GM21515 (cell line): Measurements from ENCODE around the gene CLIC4.
"Not testable (repeated sequence)": the region's sequence is repeated elsewhere in the genome, so short reads cannot be mapped to it uniquely, and the experiment has no call there.

Experiments used
- ATAC-seq: cut with Tn5 transposase; IDR thresholded peaks from one replicate; pipeline ENCODE4 v1.9.1; 2021; ENCODE audit not compliant: unreplicated experiment

Gene CLIC4

DNA sequence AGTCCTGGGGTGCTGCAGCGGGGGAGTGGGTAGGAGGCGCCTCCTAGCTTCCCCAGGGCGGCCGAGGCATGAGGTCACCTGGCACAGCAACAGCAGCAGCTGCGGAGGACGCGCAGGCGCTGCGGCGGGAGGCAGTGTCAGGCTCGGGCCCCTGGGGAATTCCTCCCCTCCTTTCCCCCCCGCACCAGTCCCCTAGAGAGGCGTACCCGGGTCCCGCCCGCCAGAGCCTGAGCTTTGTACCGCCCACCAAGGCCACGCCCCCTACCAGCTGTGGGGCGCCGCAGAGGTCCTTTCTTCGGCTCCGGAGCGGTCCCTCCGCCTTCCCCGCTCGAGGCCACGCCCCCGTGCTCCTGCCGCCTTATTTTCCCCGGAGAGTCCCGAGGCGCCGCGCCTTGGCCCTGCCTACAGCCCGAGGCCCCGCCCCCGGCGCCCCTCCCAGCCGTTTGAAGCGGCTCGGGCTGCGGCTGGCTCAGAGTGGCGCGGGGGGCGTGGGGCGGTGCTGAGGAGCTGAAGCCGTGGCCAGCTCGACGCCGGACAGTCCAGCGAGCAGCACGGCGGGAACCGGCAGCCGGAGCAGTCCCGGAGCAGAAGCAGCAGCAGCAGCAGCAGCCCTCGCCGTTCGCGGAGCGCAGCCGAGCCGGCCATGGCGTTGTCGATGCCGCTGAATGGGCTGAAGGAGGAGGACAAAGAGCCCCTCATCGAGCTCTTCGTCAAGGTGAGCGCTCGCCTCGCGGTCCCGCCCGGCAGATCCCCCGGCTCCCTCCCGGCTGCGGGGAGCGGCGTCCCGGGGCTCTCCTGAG is at the start of gene CLIC4:
Gene CLIC4 (plus strand): TSS at position 537 of the 800 bp plus-strand sequence. CDS start 107 bp downstream, at position 644.
- ATAC-seq, result peak; percentile 62

DNA sequence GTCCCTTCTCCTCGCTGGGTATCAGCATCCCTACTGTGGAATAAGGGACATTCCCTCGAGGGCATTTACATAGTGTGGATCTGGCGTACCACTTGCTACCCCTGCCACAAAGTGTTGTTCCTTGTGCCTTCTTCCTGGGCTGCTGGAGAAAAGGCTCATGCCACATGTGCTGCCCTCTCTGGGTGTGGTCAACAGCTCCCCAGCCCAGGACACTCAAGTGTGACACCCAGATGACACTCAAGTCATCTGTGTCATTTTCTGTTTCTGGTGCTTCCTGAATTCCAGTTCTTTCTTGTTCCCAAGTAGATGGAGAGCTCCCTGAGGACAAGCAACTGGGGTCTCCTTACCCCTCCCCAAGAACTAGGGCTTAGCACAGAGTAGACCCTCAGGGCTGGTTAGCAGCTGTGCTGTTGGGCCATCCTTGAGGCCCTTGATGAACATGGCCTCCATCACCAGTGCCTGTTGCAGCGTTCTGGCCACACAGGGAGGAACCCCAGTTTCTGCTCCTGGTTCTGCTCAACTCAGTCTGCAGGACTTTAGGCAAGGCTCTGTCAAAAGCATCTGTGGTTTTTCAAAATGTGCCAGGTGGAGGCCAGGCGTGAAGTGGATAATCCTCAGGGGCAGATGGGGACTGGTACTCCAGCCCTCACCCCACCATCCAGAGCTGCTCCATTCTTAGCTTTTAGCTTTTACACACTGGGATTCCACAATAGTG is 49.0 kb upstream of the CLIC4 start:
- no peak for ATAC-seq

- no peak for ATAC-seq
These were observed 48.4 kb upstream of the CLIC4 start for GRCh38 chr1:24696756-24697330.

- not testable (repeated sequence) for ATAC-seq
These were observed 47.7 kb upstream of the CLIC4 start for GRCh38 chr1:24697453-24698001.

DNA sequence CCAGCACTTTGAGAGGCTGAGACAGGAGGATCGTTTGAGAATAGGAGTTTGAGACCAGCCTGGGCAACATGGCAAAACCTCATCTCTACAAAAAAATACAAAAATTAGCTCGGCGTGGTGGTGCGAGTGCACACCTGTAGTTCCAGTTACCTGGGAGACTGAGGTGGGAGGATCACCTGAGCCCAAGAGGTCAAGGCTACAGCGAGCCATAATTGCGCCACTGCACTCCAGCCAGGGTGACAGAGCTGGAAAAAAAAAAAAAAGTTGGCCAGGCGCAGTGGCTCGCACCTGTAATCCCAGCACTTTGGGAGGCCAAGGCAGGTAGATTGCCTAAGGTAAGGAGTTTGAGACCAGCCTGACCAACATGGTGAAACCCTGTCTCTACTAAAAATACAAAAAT is 46.9 kb upstream of the CLIC4 start:
- not testable (repeated sequence) for ATAC-seq

GRCh38 chr1:24699628-24700027 is 45.6 kb upstream of the CLIC4 start:
- ATAC-seq, result no peak

GRCh38 chr1:24702511-24703293 is 42.5 kb upstream of the CLIC4 start:
- no peak for ATAC-seq

DNA sequence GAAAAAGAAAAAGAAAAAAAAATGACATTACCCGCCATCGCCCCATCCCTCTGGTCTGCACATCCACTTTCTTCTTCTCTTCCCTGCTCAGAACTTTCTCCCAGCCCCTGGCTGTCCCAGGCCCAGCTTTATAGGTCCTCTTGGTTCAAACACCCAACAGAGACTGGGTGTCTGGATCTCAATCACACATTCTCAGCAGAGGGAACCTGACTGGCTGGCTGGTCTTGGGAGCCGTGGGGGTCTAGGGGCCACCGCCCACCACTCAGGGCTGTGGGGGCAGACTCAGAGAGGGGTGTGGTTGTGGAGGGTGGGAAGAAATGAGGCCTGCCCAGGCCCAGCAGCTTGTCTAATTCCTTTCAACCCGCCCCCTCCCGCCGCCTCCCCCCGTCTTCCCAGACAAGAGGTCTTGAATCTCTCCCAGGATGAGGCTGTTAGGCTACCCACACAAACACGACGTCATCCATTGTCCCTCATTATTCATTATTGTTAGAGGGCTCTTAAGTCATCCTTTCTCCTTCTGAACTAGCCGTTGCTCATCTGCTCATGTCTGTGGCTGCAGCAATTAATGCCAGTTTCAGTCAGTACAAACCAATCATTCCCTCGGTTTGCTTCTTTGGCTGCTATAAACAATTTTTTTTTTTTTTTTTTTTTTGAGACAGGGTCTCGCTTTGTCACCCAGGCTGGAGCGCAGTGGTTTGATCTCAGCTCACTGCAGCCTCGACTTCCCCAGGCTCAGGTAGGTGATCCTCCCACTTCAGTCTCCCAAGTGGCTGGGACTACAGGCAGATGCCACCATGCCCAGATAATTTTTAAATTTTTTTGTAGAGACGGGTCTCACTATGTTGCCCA is 40.6 kb upstream of the CLIC4 start:
- no peak for ATAC-seq

DNA sequence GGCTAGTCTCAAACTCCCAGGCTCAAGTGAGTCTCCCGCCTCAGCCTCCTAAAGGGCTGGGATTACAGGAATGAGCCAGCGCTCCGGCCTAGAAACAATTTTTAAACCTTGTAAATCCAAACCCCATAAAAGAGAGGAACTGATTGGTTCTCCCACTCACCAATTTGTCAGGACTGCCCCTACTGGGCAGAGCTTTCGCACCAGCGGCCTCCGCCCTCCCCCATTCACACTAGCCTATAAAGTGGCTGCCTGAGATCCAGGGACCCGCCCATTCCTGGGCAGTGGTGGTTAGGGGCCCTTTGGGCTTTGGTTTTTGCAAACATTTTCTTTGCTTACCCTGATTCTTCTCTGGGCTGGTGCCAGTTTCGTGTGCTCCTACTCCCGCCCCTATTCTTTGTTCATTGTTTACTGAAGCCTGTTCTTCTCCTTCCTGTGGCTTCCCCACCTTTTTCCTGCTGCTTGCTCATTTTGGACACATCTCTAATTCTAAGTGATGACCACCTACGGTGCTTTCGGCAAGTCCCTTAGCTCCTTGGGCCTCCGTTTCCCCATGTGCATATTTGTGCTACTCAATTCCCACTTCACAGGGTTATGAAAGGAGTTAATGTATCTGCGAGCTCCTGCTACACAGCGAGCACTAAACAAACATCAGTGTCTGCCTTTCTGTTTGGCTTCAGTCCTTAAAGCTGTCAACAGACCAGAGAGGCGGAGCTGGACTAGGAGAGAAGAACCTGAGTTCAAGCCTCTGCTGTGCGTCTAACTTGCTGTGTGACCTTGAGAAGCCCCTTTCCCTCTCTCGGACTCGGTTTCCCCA is 39.8 kb upstream of the CLIC4 start:
- ATAC-seq, result no peak

DNA sequence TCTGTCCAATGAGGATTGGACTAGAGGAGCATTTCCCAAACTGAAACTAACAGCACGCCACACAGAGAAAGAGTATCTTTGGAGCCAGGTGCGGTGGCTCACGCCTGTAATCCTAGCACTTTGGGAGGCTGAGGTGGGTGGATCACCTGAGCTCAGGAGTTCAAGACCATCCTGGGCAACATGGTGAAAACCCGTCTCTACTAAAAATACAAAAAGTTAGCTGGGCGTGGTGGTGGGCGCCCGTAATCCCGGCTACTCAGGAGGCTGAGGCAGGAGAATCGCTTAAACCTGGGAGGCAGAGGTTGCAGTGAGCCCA is 39.2 kb upstream of the CLIC4 start:
- not testable (repeated sequence) for ATAC-seq

DNA sequence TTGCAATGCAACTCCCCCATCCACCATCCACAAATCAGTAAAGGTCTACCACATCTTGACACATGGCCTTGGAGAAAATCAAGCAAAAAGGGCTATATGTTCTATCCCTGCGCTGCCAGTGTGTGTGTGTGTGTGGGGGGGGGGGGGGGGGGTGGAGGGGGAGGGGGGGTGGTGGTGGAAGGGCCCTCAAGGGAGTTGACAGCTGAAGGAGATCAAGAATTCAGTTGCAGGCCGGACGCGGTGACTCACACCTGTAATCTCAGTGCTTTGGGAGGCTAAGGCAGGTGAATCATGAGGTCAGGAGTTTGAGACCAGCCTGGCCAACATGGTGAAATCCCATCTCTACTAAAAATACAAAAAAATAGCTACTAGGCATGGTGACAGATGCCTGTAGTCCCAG is 37.6 kb upstream of the CLIC4 start:
- no peak for ATAC-seq

GRCh38 chr1:24708938-24709337 is 36.3 kb upstream of the CLIC4 start:
- no peak for ATAC-seq

DNA sequence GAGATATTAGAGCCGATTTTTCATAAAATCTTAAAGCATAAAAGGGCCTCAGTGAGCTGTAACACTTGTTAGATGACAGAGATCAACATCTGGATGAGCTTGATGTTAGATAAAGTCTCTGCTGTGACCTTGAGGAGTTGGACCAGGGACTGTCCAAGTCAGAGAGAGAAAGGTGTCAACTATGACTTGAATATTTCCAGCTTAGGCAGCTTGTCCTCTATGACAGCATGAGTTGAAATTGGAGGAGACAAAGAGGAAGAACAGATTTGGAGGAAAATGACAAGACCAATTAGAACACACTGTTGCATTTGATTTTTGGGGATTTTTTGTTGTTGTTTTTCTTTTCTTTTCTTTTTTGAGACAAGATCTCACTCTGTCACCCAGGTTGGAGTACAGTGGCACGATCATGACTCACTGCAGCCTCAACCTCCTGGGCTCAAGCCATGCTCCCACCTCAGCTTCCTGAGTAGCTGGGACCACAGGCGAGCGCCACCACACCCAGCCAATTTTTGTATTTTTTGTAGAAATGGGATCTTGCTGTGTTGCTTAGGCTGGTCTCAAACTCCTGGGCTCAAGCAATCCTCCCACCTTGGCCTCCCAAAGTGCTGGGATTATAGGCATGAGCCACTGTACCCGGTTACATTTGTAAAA is 35.3 kb upstream of the CLIC4 start:
- no peak for ATAC-seq

GRCh38 chr1:24711329-24711728 is 33.9 kb upstream of the CLIC4 start:
- no peak for ATAC-seq

- ATAC-seq, result no peak
These were observed 32.1 kb upstream of the CLIC4 start for GRCh38 chr1:24713176-24713575.

GRCh38 chr1:24713736-24714135 is 31.5 kb upstream of the CLIC4 start:
- no peak for ATAC-seq

GRCh38 chr1:24714859-24715520 is 30.3 kb upstream of the CLIC4 start:
- ATAC-seq, result no peak

- no peak for ATAC-seq
These were observed 29.6 kb upstream of the CLIC4 start for GRCh38 chr1:24715658-24716057.
